SK-N-SH (cell line): ENCODE results near the gene ZNHIT2. TPM values are rescaled to one million over a fixed set of nuclear protein-coding genes. Genes with fewer than 3 reads are reported as not detected.

ENCODE experiments used
- CTCF ChIA-PET: fragments of 300-600, 350-600 bp; formaldehyde crosslinking; extraction: SDS; loops from one replicate; lab custom pipeline; 2021; lab: Yijun Ruan, JAX
- POLR2A ChIA-PET: fragments of 350-600 bp; sonication (Branson Sonifier 250); formaldehyde crosslinking; extraction: SDS; loops from one replicate; lab custom pipeline; 2020; ENCODE audit warnings: antibody characterized with exemption, inconsistent platforms; lab: Yijun Ruan, JAX
- DNase-seq: peaks from one replicate; pipeline ENCODE4 v3.0.0; 2012
- H2AFZ ChIP-seq: fragments of 200-600 bp; sonication (generic); 2 replicates; pipeline ENCODE4 v1.8.1; 2016; ENCODE audit warnings: antibody characterized with exemption, mild to moderate bottlenecking, low read depth
- H3F3A ChIP-seq: fragments of 200-600 bp; sonication (generic); replicated peaks from 2 replicates; pipeline ENCODE3; 2016; ENCODE audit warnings: antibody characterized with exemption, mild to moderate bottlenecking; ENCODE audit not compliant: insufficient read depth
- H3K27ac ChIP-seq, 2 experiments: fragments of 200-500 bp in 1 of 2; fragments of 200-600 bp in 1 of 2; sonication (Bioruptor generic) in 1 of 2; sonication (generic), shearing (Covaris generic) in 1 of 2; 2 replicates each; pipeline versions ENCODE4 v1.5.1 to v1.6.1; 2014 to 2016; ENCODE audit warnings: low read depth in 2 of 2, inconsistent platforms in 1 of 2, low read length in 1 of 2, mild to moderate bottlenecking in 1 of 2, mixed read lengths in 1 of 2
- H3K27me3 ChIP-seq: fragments of 200-600 bp; sonication (generic), shearing (Covaris generic); 2 replicates; pipeline ENCODE4 v1.6.1; 2016; ENCODE audit warnings: mixed run types; ENCODE audit not compliant: insufficient read depth
- H3K36me3 ChIP-seq, 2 experiments: fragments of 200-500 bp in 1 of 2; fragments of 200-600 bp in 1 of 2; sonication (Bioruptor generic) in 1 of 2; sonication (generic) in 1 of 2; replicated peaks in 1 of 2; 2 replicates each; pipeline versions ENCODE3 to v1.5.1; 2014 to 2016; ENCODE audit warnings: low read length in 1 of 2, mild to moderate bottlenecking in 1 of 2; ENCODE audit not compliant: insufficient read depth in 2 of 2, control insufficient read depth in 1 of 2
- H3K4me1 ChIP-seq, 2 experiments: fragments of 200-500 bp in 1 of 2; fragments of 200-600 bp in 1 of 2; sonication (Bioruptor generic) in 1 of 2; sonication (generic), shearing (Covaris generic) in 1 of 2; 2 replicates each; pipeline versions ENCODE4 v1.5.1 to v1.6.1; 2014 to 2016; ENCODE audit warnings: low read depth in 1 of 2, low read length in 1 of 2, mixed run types in 1 of 2; ENCODE audit not compliant: insufficient read depth in 2 of 2, control insufficient read depth in 1 of 2
- H3K4me2 ChIP-seq: fragments of 200-600 bp; sonication (generic), shearing (Covaris generic); 2 replicates; pipeline ENCODE4 v1.6.1; 2017; ENCODE audit warnings: mixed run types
- H3K4me3 ChIP-seq, 2 experiments: fragments of 200-500 bp in 1 of 2; fragments of 200-600 bp in 1 of 2; sonication (Bioruptor generic) in 1 of 2; sonication (generic), shearing (Covaris generic) in 1 of 2; 2 replicates each; pipeline versions ENCODE4 v1.5.1 to v1.8.1; 2014 to 2016; ENCODE audit warnings: low read depth in 2 of 2, inconsistent platforms in 1 of 2, low read length in 1 of 2, mild to moderate bottlenecking in 1 of 2, mixed read lengths in 1 of 2, moderate library complexity in 1 of 2
- H3K79me2 ChIP-seq: fragments of 200-600 bp; sonication (generic); 2 replicates; pipeline ENCODE4 v1.8.1; 2017; ENCODE audit warnings: mild to moderate bottlenecking; ENCODE audit not compliant: insufficient read depth
- H3K9ac ChIP-seq: fragments of 200-600 bp; sonication (generic); 2 replicates; pipeline ENCODE4 v1.6.1; 2017; ENCODE audit warnings: mixed run types
- H3K9me2 ChIP-seq: fragments of 200-600 bp; sonication (generic); 2 replicates; pipeline ENCODE4 v1.6.1; 2017; ENCODE audit warnings: mixed run types
- H3K9me3 ChIP-seq: fragments of 200-600 bp; sonication (generic); 2 replicates; pipeline ENCODE4 v1.6.1; 2017; ENCODE audit warnings: mixed run types, mild to moderate bottlenecking, moderate library complexity
- H4K20me1 ChIP-seq: fragments of 200-600 bp; sonication (generic); 2 replicates; pipeline ENCODE4 v1.6.1; 2017; ENCODE audit warnings: mild to moderate bottlenecking, mixed run types; ENCODE audit not compliant: insufficient read depth
- CHD2 ChIP-seq: fragments of 150-350 bp; IDR thresholded peaks from 2 replicates; pipeline ENCODE4 v1.6.1; 2018; ENCODE audit warnings: low read length; ENCODE audit not compliant: partially characterized antibody
- EP300 ChIP-seq, 2 experiments: IDR thresholded peaks; 2 replicates each; pipeline versions ENCODE4 v1.4.0 to v1.6.1; 2012; ENCODE audit warnings: borderline replicate concordance in 1 of 2, low read depth in 1 of 2, low read length in 1 of 2
- FOSL2 ChIP-seq: IDR thresholded peaks from 2 replicates; pipeline ENCODE4 v1.4.0; 2012; ENCODE audit warnings: low read depth, mild to moderate bottlenecking, moderate library complexity, borderline replicate concordance
- FOXJ3 ChIP-seq: sonication (generic); formaldehyde crosslinking; IDR thresholded peaks from 2 replicates; pipeline ENCODE4 v1.5.1; 2020; ENCODE audit warnings: mild to moderate bottlenecking, missing genetic modification reagents
- FOXM1 ChIP-seq: IDR thresholded peaks from 2 replicates; pipeline ENCODE4 v1.4.0; 2012; ENCODE audit warnings: low read depth, mild to moderate bottlenecking
- GATA2 ChIP-seq: sonication (generic); formaldehyde crosslinking; IDR thresholded peaks from 2 replicates; pipeline ENCODE4 v1.5.0; 2020; ENCODE audit warnings: mild to moderate bottlenecking, missing genetic modification reagents
- IRF3 ChIP-seq: fragments of 150-350 bp; IDR thresholded peaks from 2 replicates; pipeline ENCODE4 v1.6.1; 2016; ENCODE audit warnings: mild to moderate bottlenecking, low read depth, low read length
- JUND ChIP-seq: IDR thresholded peaks from 2 replicates; pipeline ENCODE4 v1.4.0; 2012
- MAX ChIP-seq: IDR thresholded peaks from 2 replicates; pipeline ENCODE4 v1.4.0; 2012; ENCODE audit warnings: low read depth
- MEF2A ChIP-seq: IDR thresholded peaks from 2 replicates; pipeline ENCODE4 v1.4.0; 2012; ENCODE audit warnings: low read depth, borderline replicate concordance
- MXI1 ChIP-seq: IDR thresholded peaks from 2 replicates; pipeline ENCODE4 v1.6.1; 2012; ENCODE audit warnings: mild to moderate bottlenecking, low read depth, low read length, improper control_type of control experiment
- RAD21 ChIP-seq: IDR thresholded peaks from 2 replicates; pipeline ENCODE4 v1.6.1; 2012; ENCODE audit warnings: mild to moderate bottlenecking, low read length
- RCOR1 ChIP-seq: fragments of 150-350 bp; IDR thresholded peaks from 2 replicates; pipeline ENCODE4 v1.6.1; 2017; ENCODE audit warnings: antibody characterized with exemption, low read length
- RFX5 ChIP-seq: IDR thresholded peaks from 2 replicates; pipeline ENCODE4 v1.6.1; 2012; ENCODE audit warnings: mild to moderate bottlenecking, improper control_type of control experiment, low read length
- RXRA ChIP-seq: IDR thresholded peaks from 2 replicates; pipeline ENCODE4 v1.4.0; 2012; ENCODE audit warnings: low read depth, mild to moderate bottlenecking, borderline replicate concordance
- SMC3 ChIP-seq: IDR thresholded peaks from 2 replicates; pipeline ENCODE4 v1.6.1; 2012; ENCODE audit warnings: low read depth, low read length, improper control_type of control experiment
- TAF1 ChIP-seq: IDR thresholded peaks from 2 replicates; pipeline ENCODE4 v1.6.1; 2012; ENCODE audit warnings: low read depth, mild to moderate bottlenecking, low read length, moderate library complexity, borderline replicate concordance
- TEAD4 ChIP-seq: IDR thresholded peaks from 2 replicates; pipeline ENCODE4 v1.4.0; 2012; ENCODE audit warnings: mild to moderate bottlenecking, borderline replicate concordance; ENCODE audit not compliant: insufficient read depth
- YY1 ChIP-seq: IDR thresholded peaks from 2 replicates; pipeline ENCODE4 v1.4.0; 2012; ENCODE audit warnings: low read depth, mild to moderate bottlenecking
- WGBS: methylation state at CpG from one replicate; pipeline ENCODE4 v1.1.6; 2017; ENCODE audit warnings: low lambda C conversion rate; 5-methylcytosine and 5-hydroxymethylcytosine counted together
- polyA plus RNA-seq, 3 experiments: library from polyadenylated mRNA; depleted of rRNA; stranded (reverse); fragments of >200 nt; gene quantifications; 2 replicates each; pipeline ENCODE4 v1.2.3, GENCODE V29; 2012
- TF ChIP-seq, protein P1 (sequence below): IDR thresholded peaks from 2 replicates; pipeline ENCODE4; 2012
- TF ChIP-seq, protein P2 (sequence below): fragments of 200-600 bp; sonication (generic); IDR thresholded peaks from 2 replicates; pipeline ENCODE4 v1.6.1; 2017; ENCODE audit warnings: antibody characterized with exemption, mild to moderate bottlenecking, moderate library complexity

Gene ZNHIT2
- polyA plus RNA-seq, 1 of the 3 experiments (the other 2 are of a cell fraction), result 5.6 TPM

- no peaks in the 10 kb centered on the region for H3K9me2 ChIP-seq
- no peak overlapping the region for H3K27ac ChIP-seq
- no peaks in the 10 kb centered on the region for H4K20me1 ChIP-seq
- no peaks in the 10 kb centered on the region for H3K9me3 ChIP-seq
- peaks cover 2% of the 10 kb centered on the region for H3F3A ChIP-seq
- ChIA-PET POLR2A (no interaction called here), CTCF (interaction anchor here (1.2 kb wide), 1 partner anchor 55 kb away, joined by 3 read pairs; the partner anchor contains the start of gene TM7SF2)
- H3K4me2 ChIP-seq, result no peak overlapping the region
- no peaks in the 10 kb centered on the region for H3K36me3 ChIP-seq
- no peak overlapping the region for H2AFZ ChIP-seq
- H3K9ac ChIP-seq, result no peak overlapping the region
- WGBS, result 82% methylated on average over 3 of the region's 3 CpGs
- no peaks in the 10 kb centered on the region for H3K79me2 ChIP-seq
- TF ChIP-seq YY1 (no peak), RFX5 (no peak), FOXJ3 (CRISPR knock-in tag) (no peak), MEF2A (no peak), FOXM1 (no peak), IRF3 (no peak)
- H3K4me3 ChIP-seq, result no peak overlapping the region
- H3K4me1 ChIP-seq, result no peaks in the 10 kb centered on the region; a peak in 1 of 4 replicates
- DNase-seq, result no peak
- no peaks in the 10 kb centered on the region for H3K27me3 ChIP-seq
Observed at GRCh38 chr11:65166893-65167292, 49.4 kb upstream of the ZNHIT2 start.

DNA sequence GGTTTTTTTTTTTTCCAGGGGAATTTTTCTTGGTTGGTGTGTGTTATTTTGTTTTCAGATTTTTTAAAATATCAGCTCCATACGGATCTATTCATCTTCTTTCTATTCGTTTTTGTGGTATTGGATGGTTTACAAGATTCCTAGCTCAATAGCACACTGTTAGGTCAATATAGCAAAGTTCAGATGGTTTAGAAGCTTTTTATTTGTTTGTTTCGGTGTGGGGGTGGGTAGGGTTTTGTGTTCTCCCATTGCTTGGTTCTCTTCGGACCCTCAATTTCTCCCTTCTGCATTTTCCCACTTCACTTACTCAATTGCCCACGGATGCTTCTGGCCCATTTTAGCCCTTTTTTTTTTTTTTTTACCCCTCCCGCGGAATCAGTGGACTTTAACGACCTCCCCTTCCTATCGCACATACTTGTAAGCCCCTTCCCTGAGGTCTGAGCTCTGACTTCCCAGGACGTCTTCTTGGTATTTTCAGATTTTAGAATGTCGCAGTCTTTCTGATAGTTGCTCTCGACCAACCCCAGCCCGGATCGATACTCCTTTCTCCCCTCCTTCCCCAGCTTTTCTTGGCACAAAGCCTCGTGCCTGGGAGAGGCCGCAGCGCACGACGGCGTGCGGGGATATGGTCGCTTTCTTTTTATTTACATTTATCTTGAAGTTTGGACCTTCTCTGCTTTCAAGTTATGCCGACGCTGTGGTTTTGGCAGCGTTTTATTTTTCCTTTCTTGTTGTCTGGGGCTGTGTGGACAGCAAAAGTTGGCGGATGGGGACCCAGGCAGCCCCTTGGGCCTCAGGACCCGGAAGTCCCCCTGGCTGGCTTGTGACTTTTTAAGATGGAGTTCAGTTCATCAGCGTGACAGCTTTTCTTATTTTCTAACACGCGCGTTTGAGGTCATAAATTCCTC is 48.2 kb upstream of the ZNHIT2 start:
- no peak for DNase-seq
- H3K27ac ChIP-seq, result no peak overlapping the region
- no peaks in the 10 kb centered on the region for H3K36me3 ChIP-seq
- peaks cover 2% of the 10 kb centered on the region for H3F3A ChIP-seq
- no peak overlapping the region for H3K4me2 ChIP-seq
- H4K20me1 ChIP-seq, result no peaks in the 10 kb centered on the region
- no peaks in the 10 kb centered on the region for H3K27me3 ChIP-seq
- no peaks in the 10 kb centered on the region for H3K9me2 ChIP-seq
- no peaks in the 10 kb centered on the region; a peak in 1 of 4 replicates for H3K4me1 ChIP-seq
- no peak overlapping the region for H3K9ac ChIP-seq
- no peak for TF ChIP-seq RCOR1
- TF ChIP-seq EP300 (IDR thresholded peaks at IDR 0.05; ENCODE audit: borderline replicate concordance in 1 of 2, low read depth in 1 of 2, low read length in 1 of 2), result no peak
- no peak for TF ChIP-seq IRF3
- no peak for TF ChIP-seq MAX
- TF ChIP-seq TEAD4, result no peak
- no peak for TF ChIP-seq MXI1
- TF ChIP-seq CHD2, result no peak
- no peak for TF ChIP-seq FOXM1
- TF ChIP-seq TAF1, result no peak
- no peak for TF ChIP-seq SMC3
- TF ChIP-seq, protein P1, sequence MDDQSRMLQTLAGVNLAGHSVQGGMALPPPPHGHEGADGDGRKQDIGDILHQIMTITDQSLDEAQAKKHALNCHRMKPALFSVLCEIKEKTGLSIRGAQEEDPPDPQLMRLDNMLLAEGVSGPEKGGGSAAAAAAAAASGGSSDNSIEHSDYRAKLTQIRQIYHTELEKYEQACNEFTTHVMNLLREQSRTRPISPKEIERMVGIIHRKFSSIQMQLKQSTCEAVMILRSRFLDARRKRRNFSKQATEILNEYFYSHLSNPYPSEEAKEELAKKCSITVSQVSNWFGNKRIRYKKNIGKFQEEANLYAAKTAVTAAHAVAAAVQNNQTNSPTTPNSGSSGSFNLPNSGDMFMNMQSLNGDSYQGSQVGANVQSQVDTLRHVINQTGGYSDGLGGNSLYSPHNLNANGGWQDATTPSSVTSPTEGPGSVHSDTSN, result no peak
- TF ChIP-seq GATA2 (CRISPR knock-in tag), result no peak
- TF ChIP-seq RAD21, result no peak
- TF ChIP-seq, protein P2, sequence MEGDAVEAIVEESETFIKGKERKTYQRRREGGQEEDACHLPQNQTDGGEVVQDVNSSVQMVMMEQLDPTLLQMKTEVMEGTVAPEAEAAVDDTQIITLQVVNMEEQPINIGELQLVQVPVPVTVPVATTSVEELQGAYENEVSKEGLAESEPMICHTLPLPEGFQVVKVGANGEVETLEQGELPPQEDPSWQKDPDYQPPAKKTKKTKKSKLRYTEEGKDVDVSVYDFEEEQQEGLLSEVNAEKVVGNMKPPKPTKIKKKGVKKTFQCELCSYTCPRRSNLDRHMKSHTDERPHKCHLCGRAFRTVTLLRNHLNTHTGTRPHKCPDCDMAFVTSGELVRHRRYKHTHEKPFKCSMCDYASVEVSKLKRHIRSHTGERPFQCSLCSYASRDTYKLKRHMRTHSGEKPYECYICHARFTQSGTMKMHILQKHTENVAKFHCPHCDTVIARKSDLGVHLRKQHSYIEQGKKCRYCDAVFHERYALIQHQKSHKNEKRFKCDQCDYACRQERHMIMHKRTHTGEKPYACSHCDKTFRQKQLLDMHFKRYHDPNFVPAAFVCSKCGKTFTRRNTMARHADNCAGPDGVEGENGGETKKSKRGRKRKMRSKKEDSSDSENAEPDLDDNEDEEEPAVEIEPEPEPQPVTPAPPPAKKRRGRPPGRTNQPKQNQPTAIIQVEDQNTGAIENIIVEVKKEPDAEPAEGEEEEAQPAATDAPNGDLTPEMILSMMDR, result no peak
- TF ChIP-seq YY1, result no peak
- TF ChIP-seq FOSL2, result no peak
- no peak for TF ChIP-seq MEF2A
- no peak for TF ChIP-seq RXRA
- TF ChIP-seq JUND, result no peak
- POLR2A ChIA-PET, result interaction anchor here (0.9 kb wide), 1 partner anchor 30 kb away, joined by 3 read pairs; no protein-coding TSS in a partner anchor
- H3K4me3 ChIP-seq, result no peak overlapping the region
- H2AFZ ChIP-seq, result no peak overlapping the region
- no peaks in the 10 kb centered on the region for H3K79me2 ChIP-seq
- WGBS, result 83% methylated on average over 31 of the region's 31 CpGs
- H3K9me3 ChIP-seq, result no peaks in the 10 kb centered on the region
- CTCF ChIA-PET, result interaction anchor here (0.9 kb wide), 1 partner anchor 47 kb away, joined by 4 read pairs; no protein-coding TSS in a partner anchor
